ENCODE measurements around the gene EEIG2.
"Not testable (repeated sequence)": the region's sequence is repeated elsewhere in the genome, so short reads cannot be mapped to it uniquely, and the experiment has no call there.

GRCh38 chr1:108536791-108537190 lies 23.1 kb upstream of the EEIG2 start:
- TF ChIP-seq, protein P1, sequence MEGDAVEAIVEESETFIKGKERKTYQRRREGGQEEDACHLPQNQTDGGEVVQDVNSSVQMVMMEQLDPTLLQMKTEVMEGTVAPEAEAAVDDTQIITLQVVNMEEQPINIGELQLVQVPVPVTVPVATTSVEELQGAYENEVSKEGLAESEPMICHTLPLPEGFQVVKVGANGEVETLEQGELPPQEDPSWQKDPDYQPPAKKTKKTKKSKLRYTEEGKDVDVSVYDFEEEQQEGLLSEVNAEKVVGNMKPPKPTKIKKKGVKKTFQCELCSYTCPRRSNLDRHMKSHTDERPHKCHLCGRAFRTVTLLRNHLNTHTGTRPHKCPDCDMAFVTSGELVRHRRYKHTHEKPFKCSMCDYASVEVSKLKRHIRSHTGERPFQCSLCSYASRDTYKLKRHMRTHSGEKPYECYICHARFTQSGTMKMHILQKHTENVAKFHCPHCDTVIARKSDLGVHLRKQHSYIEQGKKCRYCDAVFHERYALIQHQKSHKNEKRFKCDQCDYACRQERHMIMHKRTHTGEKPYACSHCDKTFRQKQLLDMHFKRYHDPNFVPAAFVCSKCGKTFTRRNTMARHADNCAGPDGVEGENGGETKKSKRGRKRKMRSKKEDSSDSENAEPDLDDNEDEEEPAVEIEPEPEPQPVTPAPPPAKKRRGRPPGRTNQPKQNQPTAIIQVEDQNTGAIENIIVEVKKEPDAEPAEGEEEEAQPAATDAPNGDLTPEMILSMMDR (IDR thresholded peaks at IDR 0.05) = not testable (repeated sequence)
- TF ChIP-seq POLR2A, POLR2AphosphoS5 (IDR thresholded peaks at IDR 0.05): not testable (repeated sequence)
